K562 (cell line): ENCODE data around the gene KCNG4. TPM values are rescaled to one million over a fixed set of nuclear protein-coding genes. Genes with fewer than 3 reads are reported as not detected.

Source experiments
- ATAC-seq: fragments of 200-7000 bp; cut with Tn5 transposase; 3 replicates; pipeline ENCODE4 v1.9.1; 2020; ENCODE audit warnings: moderate library complexity
- BruUV-seq: library from RNA; stranded (reverse); fragments of 400-500 nt; replicated peaks from 2 replicates; lab custom pipeline; 2021; lab: Mats Ljungman, UMichigan
- CTCF ChIA-PET: fragments of 300-600 bp; formaldehyde crosslinking; extraction: SDS; loops from one replicate; lab custom pipeline; 2021; ENCODE audit warnings: low intra/inter-chr PET ratio; lab: Yijun Ruan, JAX
- POLR2A ChIA-PET: fragments of 300-600, 350-650 bp; sonication (Branson Sonifier 250); formaldehyde crosslinking; extraction: SDS; loops from one replicate; lab custom pipeline; 2021; ENCODE audit warnings: antibody characterized with exemption, inconsistent platforms; lab: Yijun Ruan, JAX
- DNase-seq, 4 experiments: peaks; one replicate each; pipeline versions ENCODE4 v3.0.0 to v3.0.0-alpha.2; 2011 to 2018; ENCODE audit warnings: low spot score in 3 of 4, mixed read lengths in 3 of 4; ENCODE audit errors: extremely low read depth in 1 of 4
- FAIRE-seq: peaks from 2 replicates; lab custom pipeline; 2011; peaks lifted over from hg19 to GRCh38; lab: Jason Lieb, UNC
- H2AFZ ChIP-seq: 2 replicates; pipeline ENCODE4 v1.6.0; 2011; ENCODE audit warnings: low read depth, low read length, control low read depth, inconsistent platforms
- H3K27ac ChIP-seq: fragments of 200-600 bp; 3 replicates; pipeline ENCODE4 v1.8.0; 2011; ENCODE audit warnings: low read depth, mild to moderate bottlenecking, control low read depth, inconsistent platforms, low read length, moderate library complexity, mixed read lengths; ENCODE audit errors: extremely low read depth
- H3K27me3 ChIP-seq, 2 experiments: fragments of 300-600 bp in 1 of 2; 2 replicates in 1 of 2; 3 replicates in 1 of 2; pipeline versions ENCODE4 v1.6.0 to v1.8.0; 2011; ENCODE audit warnings: inconsistent platforms in 2 of 2, low read length in 2 of 2, mild to moderate bottlenecking in 1 of 2, mixed read lengths in 1 of 2, moderate library complexity in 1 of 2; ENCODE audit not compliant: control insufficient read depth in 2 of 2, insufficient read depth in 2 of 2
- H3K36me3 ChIP-seq: fragments of 300-600 bp; 3 replicates; pipeline ENCODE4 v1.8.0; 2011; ENCODE audit warnings: mild to moderate bottlenecking, low read length, inconsistent platforms; ENCODE audit not compliant: control insufficient read depth, insufficient read depth
- H3K4me1 ChIP-seq, 2 experiments: fragments of 200-600 bp in 1 of 2; replicated peaks in 1 of 2; 2 replicates in 1 of 2; 3 replicates in 1 of 2; pipeline versions ENCODE4 v1.5.1 to v1.8.0; 2011; ENCODE audit warnings: inconsistent platforms in 2 of 2, low read length in 2 of 2, mild to moderate bottlenecking in 1 of 2, mixed read lengths in 1 of 2, moderate library complexity in 1 of 2; ENCODE audit not compliant: control insufficient read depth in 2 of 2, insufficient read depth in 2 of 2
- H3K4me2 ChIP-seq: 2 replicates; pipeline ENCODE4 v1.6.1; 2011; ENCODE audit warnings: low read length, control low read depth, inconsistent platforms, mixed read lengths; ENCODE audit not compliant: insufficient read depth
- H3K4me3 ChIP-seq: fragments of 200-600 bp; sonication (generic), shearing (Covaris generic); 2 replicates; pipeline ENCODE4 v1.5.1; 2016; ENCODE audit warnings: control low read depth, inconsistent platforms
- H3K79me2 ChIP-seq: fragments of 200-600 bp; 3 replicates; pipeline ENCODE4 v1.8.0; 2011; ENCODE audit warnings: low read length, inconsistent platforms; ENCODE audit not compliant: control insufficient read depth, insufficient read depth
- H3K9ac ChIP-seq, 2 experiments: 2 replicates each; pipeline versions ENCODE4 v1.6.0 to v1.6.1; 2011; ENCODE audit warnings: low read depth in 2 of 2, low read length in 2 of 2, control low read depth in 1 of 2, inconsistent platforms in 1 of 2, mild to moderate bottlenecking in 1 of 2, mixed read lengths in 1 of 2; ENCODE audit not compliant: insufficient read depth in 1 of 2
- H3K9me1 ChIP-seq: one replicate; pipeline ENCODE4 v1.6.0; 2011; ENCODE audit warnings: inconsistent platforms, mild to moderate bottlenecking, low read length, moderate library complexity; ENCODE audit not compliant: control insufficient read depth, insufficient read depth
- H3K9me3 ChIP-seq: replicated peaks from 2 replicates; pipeline ENCODE4 v1.5.1; 2011; ENCODE audit warnings: low read depth, low read length, inconsistent platforms; ENCODE audit not compliant: control insufficient read depth, insufficient read depth
- H4K20me1 ChIP-seq: replicated peaks from 2 replicates; pipeline ENCODE4 v1.6.1; 2011; ENCODE audit warnings: low read length, inconsistent platforms, mixed read lengths; ENCODE audit not compliant: control insufficient read depth, insufficient read depth
- ETV1 ChIP-seq: fragments of 450-650 bp; conservative IDR thresholded peaks from 2 replicates; pipeline ENCODE4 v1.6.1; 2016; ENCODE audit warnings: missing genetic modification characterization, control low read depth, low read depth, missing compliant biosample characterization
- FOSL1 ChIP-seq: fragments of 200-800 bp; sonication (Bioruptor generic); conservative IDR thresholded peaks from 2 replicates; pipeline ENCODE4 v1.6.1; 2016; ENCODE audit warnings: missing genetic modification characterization, missing compliant biosample characterization
- HDAC6 ChIP-seq: IDR thresholded peaks from 2 replicates; pipeline ENCODE4 v1.6.1; 2012; ENCODE audit warnings: low read depth, mild to moderate bottlenecking, control low read depth, inconsistent platforms, low read length, moderate library complexity
- HINFP ChIP-seq: fragments of 450-650 bp; conservative IDR thresholded peaks from 2 replicates; pipeline ENCODE4 v1.6.1; 2016; ENCODE audit warnings: missing genetic modification characterization, low read depth, mild to moderate bottlenecking, control low read depth, missing compliant biosample characterization
- JUND ChIP-seq, 2 experiments: IDR thresholded peaks; 2 replicates in 1 of 2; 3 replicates in 1 of 2; pipeline ENCODE4 v1.6.1; 2011; ENCODE audit warnings: borderline replicate concordance in 2 of 2, low read depth in 2 of 2, low read length in 2 of 2, improper control_type of control experiment in 1 of 2, missing biosample characterization in 1 of 2, missing genetic modification characterization in 1 of 2, missing genetic modification reagents in 1 of 2
- POLR3A ChIP-seq: IDR thresholded peaks from 2 replicates; pipeline ENCODE4 v1.6.1; 2011; ENCODE audit warnings: borderline replicate concordance, mild to moderate bottlenecking, moderate library complexity; ENCODE audit not compliant: insufficient read length, insufficient read depth; ENCODE audit errors: extremely low read depth
- PRDM10 ChIP-seq: fragments of 450-650 bp; IDR thresholded peaks from 2 replicates; pipeline ENCODE4 v1.6.1; 2018; ENCODE audit not compliant: partially characterized antibody
- ZBTB12 ChIP-seq: fragments of 250-450 bp; sonication (Bioruptor Pico); IDR thresholded peaks from 2 replicates; pipeline ENCODE4 v1.4.0; 2020
- ZNF224 ChIP-seq: sonication (generic); formaldehyde crosslinking; IDR thresholded peaks from 2 replicates; pipeline ENCODE4 v1.8.0; 2022; ENCODE audit warnings: mild to moderate bottlenecking, missing genetic modification reagents
- ZNF23 ChIP-seq: fragments of 250-450 bp; sonication (Bioruptor Pico); IDR thresholded peaks from 2 replicates; pipeline ENCODE4 v1.4.0; 2020; ENCODE audit warnings: mild to moderate bottlenecking
- ZNF644 ChIP-seq: fragments of 200-800 bp; sonication (Bioruptor generic); IDR thresholded peaks from 2 replicates; pipeline ENCODE4 v1.6.1; 2016; ENCODE audit warnings: low read depth, missing genetic modification characterization, missing compliant biosample characterization
- WGBS: fragments of 100-300 bp; shearing (Covaris generic); methylation state at CpG from one replicate; pipeline ENCODE4 v1.1.6; 2016; ENCODE audit warnings: low coverage, mixed read lengths; ENCODE audit not compliant: insufficient coverage; ENCODE audit errors: missing lambda C conversion rate; 5-methylcytosine and 5-hydroxymethylcytosine counted together
- in situ Hi-C: fragments of 300-500 bp; cut with MboI; formaldehyde crosslinking; loops from 4 replicates; pipeline ENCODE4 v1.15.0; 2018; ENCODE audit warnings: inconsistent platforms, mixed read lengths
- intact Hi-C: fragments of 100-400 bp; cut with micrococcal nuclease; formaldehyde crosslinking; loops from 2 replicates; pipeline ENCODE4 v1.14.2; 2022
- polyA plus RNA-seq, 8 experiments: library from polyadenylated mRNA; depleted of rRNA in 4 of 8; stranded (reverse) in 5 of 8; unstranded in 3 of 8; fragments of >200 nt; fragmentation: Nextera tagmentation in 2 of 8; fragmentation: Illumina TruSeq in 1 of 8; extraction: Ambion mirVana in 2 of 8; extraction: Trizol in 1 of 8; gene quantifications; 2 replicates each; pipeline versions ENCODE4 v1.2.1 to v1.2.3, GENCODE V29; 2011 to 2014; ENCODE audit warnings: inconsistent platforms in 1 of 8, missing spikeins in 1 of 8
- total RNA-seq, 7 experiments: library from RNA; depleted of rRNA in 6 of 7; stranded (reverse); fragments of >200 nt in 6 of 7; fragmentation: Illumina TruSeq in 2 of 7; extraction: Trizol in 2 of 7; gene quantifications; 2 replicates each; pipeline versions ENCODE4 v1.2.1 to v1.2.3, GENCODE V29; 2011 to 2021; ENCODE audit warnings: low replicate concordance in 1 of 7

KCNG4 gene
- total and polyA plus RNA-seq, 9 of the 15 experiments (the other 6 are each of a cell fraction or from before 2014, with no cell fraction given): not detected

DNA sequence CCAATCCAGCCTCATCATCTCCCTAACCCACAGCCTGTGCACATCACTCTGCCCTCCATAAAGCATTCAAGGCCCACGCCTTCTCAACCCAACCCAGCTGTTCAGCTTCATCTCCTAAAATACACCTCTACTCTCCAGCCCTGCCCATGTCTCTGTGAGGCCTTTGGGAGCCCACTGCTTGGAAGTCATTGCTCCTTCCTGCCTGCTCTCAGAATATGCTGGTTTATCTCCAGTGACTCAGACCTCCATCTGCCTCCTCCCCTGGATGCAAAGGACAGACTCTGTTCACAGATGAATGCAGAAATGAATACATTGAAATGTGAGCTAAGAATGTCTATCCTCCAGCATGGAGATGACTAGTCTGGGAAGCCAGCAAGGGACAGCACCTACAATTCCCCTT, 19.0 kb downstream of the KCNG4 start:
- no peak for DNase-seq
- CTCF ChIA-PET: no interaction called here
- no peak for FAIRE-seq

More for the DNA sequence above, 19.0 kb downstream of the KCNG4 start:
- Histone ChIP-seq H3K9me1 (no peaks in the 10 kb centered on the region), H3K79me2 (no peaks in the 10 kb centered on the region), H3K4me2 (no peak overlapping the region), H3K9ac (no peak overlapping the region), H3K27me3 (peaks cover 76 to 93% of the 10 kb centered on the region in 2 experiments), H4K20me1 (peaks cover 8% of the 10 kb centered on the region; the same call in 1 of the 2 replicates), H2AFZ (no peak overlapping the region), H3K27ac (no peak overlapping the region), H3K36me3 (no peaks in the 10 kb centered on the region), H3K9me3 (no peaks in the 10 kb centered on the region), H3K4me1 (peaks cover 0 to 6% of the 10 kb centered on the region in 2 experiments; a peak in 1 of 5 replicates), H3K4me3 (no peak overlapping the region)
- POLR2A ChIA-PET: interaction anchor here (0.8 to 1.3 kb wide), 4 partner anchors 9 to 150 kb away, joined by 3 to 5 read pairs (median 4); partner anchors contain the start of gene KCNG4
- WGBS: 8% methylated on average over 1 of the region's 1 CpG
- in situ Hi-C loops (no loop called here), intact Hi-C loops (no loop called here)
- no peak for ATAC-seq
- no TSS peak for BruUV-seq
- TF ChIP-seq FOSL1 (tag): peak; percentile 34; the same call in 1 of the 2 replicates
- no peak for TF ChIP-seq ZNF224
- TF ChIP-seq ETV1: no peak
- no peak for TF ChIP-seq ZNF644 (tag)
- no peak for TF ChIP-seq ZBTB12
- peak; percentile 18; the same call in 1 of the 2 replicates for TF ChIP-seq JUND (IDR thresholded peaks at IDR 0.05; ENCODE audit: borderline replicate concordance, low read depth, low read length)
- TF ChIP-seq JUND (tag; IDR thresholded peaks at IDR 0.05; ENCODE audit: borderline replicate concordance, low read depth, low read length): no peak
- TF ChIP-seq ZNF23: no peak
- TF ChIP-seq POLR3A: no peak
- TF ChIP-seq PRDM10: no peak
- no peak for TF ChIP-seq HINFP (tag)
- no peak for TF ChIP-seq HDAC6
